H1 (cell line): ENCODE data around the gene INTS1. TPM values are rescaled to one million over a fixed set of nuclear protein-coding genes. Genes with fewer than 3 reads are reported as not detected.

ENCODE experiments used
- CTCF ChIA-PET: fragments of 300-600 bp; sonication (Branson Sonifier 250); formaldehyde crosslinking; loops from one replicate; lab custom pipeline; 2021; ENCODE audit not compliant: partially characterized antibody; lab: Charles Lee
- POLR2A ChIA-PET: fragments of 300-600 bp; sonication (Branson Sonifier 250); formaldehyde crosslinking; loops from one replicate; lab custom pipeline; 2021; ENCODE audit warnings: inconsistent platforms; ENCODE audit not compliant: partially characterized antibody; lab: Charles Lee
- DNase-seq, 2 experiments: peaks; one replicate each; pipeline versions ENCODE4 v3.0.0 to v3.0.0-alpha.2; 2010 to 2022; ENCODE audit warnings: low spot score in 2 of 2, low read depth in 1 of 2, mixed read lengths in 1 of 2
- FAIRE-seq: peaks from 2 replicates; lab custom pipeline; 2011; peaks lifted over from hg19 to GRCh38; lab: Jason Lieb, UNC
- H2AFZ ChIP-seq: 2 replicates; pipeline ENCODE4 v1.8.1; 2012; ENCODE audit warnings: low read length, inconsistent platforms
- H2AK5ac ChIP-seq: 2 replicates; pipeline ENCODE4 v1.6.1; 2013; ENCODE audit warnings: low read depth, low read length
- H2BK120ac ChIP-seq: replicated peaks from 2 replicates; pipeline ENCODE3; 2013; ENCODE audit warnings: low read depth, low read length, inconsistent platforms
- H2BK12ac ChIP-seq: 2 replicates; pipeline ENCODE4 v1.6.1; 2013; ENCODE audit warnings: low read depth, low read length
- H2BK15ac ChIP-seq: 2 replicates; pipeline ENCODE4 v1.6.1; 2013; ENCODE audit warnings: low read length
- H2BK20ac ChIP-seq: 2 replicates; pipeline ENCODE4 v1.6.1; 2013; ENCODE audit warnings: low read length
- H2BK5ac ChIP-seq: 2 replicates; pipeline ENCODE4 v1.6.1; 2013; ENCODE audit warnings: low read depth, low read length
- H3K14ac ChIP-seq: 2 replicates; pipeline ENCODE4 v1.6.1; 2013; ENCODE audit warnings: inconsistent platforms; ENCODE audit not compliant: insufficient read length
- H3K18ac ChIP-seq: 2 replicates; pipeline ENCODE4 v1.6.1; 2013; ENCODE audit warnings: low read length; ENCODE audit errors: extremely low read depth
- H3K23ac ChIP-seq: 2 replicates; pipeline ENCODE4 v1.6.1; 2013; ENCODE audit warnings: inconsistent platforms; ENCODE audit not compliant: insufficient read length
- H3K23me2 ChIP-seq: 2 replicates; pipeline ENCODE4 v1.6.1; 2013; ENCODE audit warnings: low read depth, low read length
- H3K27ac ChIP-seq: 2 replicates; pipeline ENCODE4 v1.6.1; 2011; ENCODE audit warnings: low read depth, low read length, inconsistent platforms
- H3K27me3 ChIP-seq, 4 experiments: replicated peaks in 1 of 4; 1 replicate in 1 of 4; 2 replicates in 3 of 4; pipeline versions ENCODE4 v1.6.1 to v1.8.1; 2011 to 2013; ENCODE audit warnings: low read length in 3 of 4, mild to moderate bottlenecking in 3 of 4, inconsistent platforms in 2 of 4, mixed read lengths in 2 of 4, moderate library complexity in 1 of 4; ENCODE audit not compliant: control insufficient read depth in 3 of 4, insufficient read depth in 3 of 4; ENCODE audit errors: extremely low read depth in 1 of 4
- H3K36me3 ChIP-seq, 4 experiments: 2 replicates each; pipeline versions ENCODE4 v1.6.1 to v1.8.1; 2011 to 2013; ENCODE audit warnings: mild to moderate bottlenecking in 4 of 4, low read length in 3 of 4, moderate library complexity in 2 of 4, control low read depth in 1 of 4, inconsistent platforms in 1 of 4; ENCODE audit not compliant: insufficient read depth in 4 of 4, control insufficient read depth in 2 of 4
- H3K4ac ChIP-seq: replicated peaks from 2 replicates; pipeline ENCODE3; 2013; ENCODE audit warnings: low read length, low read depth, mixed read lengths, inconsistent platforms; ENCODE audit not compliant: insufficient read length
- H3K4me1 ChIP-seq, 4 experiments: replicated peaks in 1 of 4; 1 replicate in 1 of 4; 2 replicates in 3 of 4; pipeline versions ENCODE4 v1.6.1 to v1.8.1; 2011 to 2013; ENCODE audit warnings: low read length in 3 of 4, inconsistent platforms in 2 of 4, mixed read lengths in 1 of 4; ENCODE audit not compliant: insufficient read depth in 4 of 4, control insufficient read depth in 3 of 4
- H3K4me2 ChIP-seq, 2 experiments: 2 replicates each; pipeline versions ENCODE4 v1.6.1 to v1.8.1; 2011 to 2013; ENCODE audit warnings: low read depth in 2 of 2, low read length in 2 of 2, control low read depth in 1 of 2, inconsistent platforms in 1 of 2, mild to moderate bottlenecking in 1 of 2; ENCODE audit not compliant: insufficient read depth in 1 of 2
- H3K4me3 ChIP-seq, 4 experiments: fragments of 200-600, 300-600 bp in 1 of 4; sonication (generic), shearing (Covaris generic), sonication (Bioruptor Twin) in 1 of 4; 2 replicates each; pipeline versions ENCODE4 v1.5.1 to v1.8.1; 2011 to 2016; ENCODE audit warnings: low read length in 4 of 4, low read depth in 3 of 4, control low read depth in 2 of 4, inconsistent platforms in 2 of 4, mild to moderate bottlenecking in 2 of 4, mixed read lengths in 1 of 4, moderate library complexity in 1 of 4; ENCODE audit not compliant: insufficient read depth in 2 of 4; ENCODE audit errors: extremely low read depth in 1 of 4
- H3K56ac ChIP-seq: replicated peaks from 2 replicates; pipeline ENCODE3; 2013; ENCODE audit warnings: low read depth, mild to moderate bottlenecking, mixed read lengths, low read length, inconsistent platforms; ENCODE audit not compliant: insufficient read length
- H3K79me1 ChIP-seq: 2 replicates; pipeline ENCODE4 v1.6.1; 2013; ENCODE audit warnings: low read depth, low read length, control low read depth
- H3K79me2 ChIP-seq, 2 experiments: 2 replicates each; pipeline versions ENCODE4 v1.6.1 to v1.8.1; 2012 to 2013; ENCODE audit warnings: low read length in 2 of 2, mild to moderate bottlenecking in 2 of 2, inconsistent platforms in 1 of 2; ENCODE audit not compliant: insufficient read depth in 2 of 2, control insufficient read depth in 1 of 2
- H3K9ac ChIP-seq, 4 experiments: replicated peaks in 1 of 4; 1 replicate in 1 of 4; 2 replicates in 3 of 4; pipeline versions ENCODE4 v1.6.1 to v1.8.1; 2011 to 2013; ENCODE audit warnings: low read depth in 3 of 4, low read length in 3 of 4, control low read depth in 2 of 4, mild to moderate bottlenecking in 2 of 4, moderate library complexity in 2 of 4, inconsistent platforms in 1 of 4; ENCODE audit errors: extremely low read depth in 1 of 4
- H3K9me3 ChIP-seq, 2 experiments: 2 replicates each; pipeline versions ENCODE4 v1.6.1 to v1.8.1; 2012 to 2013; ENCODE audit warnings: mild to moderate bottlenecking in 2 of 2, moderate library complexity in 2 of 2, control low read depth in 1 of 2, inconsistent platforms in 1 of 2, low read depth in 1 of 2, low read length in 1 of 2, mixed read lengths in 1 of 2; ENCODE audit not compliant: insufficient read depth in 2 of 2
- H4K20me1 ChIP-seq, 2 experiments: replicated peaks in 1 of 2; 2 replicates each; pipeline versions ENCODE3 to v1.8.1; 2011 to 2013; ENCODE audit warnings: inconsistent platforms in 2 of 2, low read length in 2 of 2, mild to moderate bottlenecking in 1 of 2; ENCODE audit not compliant: insufficient read depth in 2 of 2, control insufficient read depth in 1 of 2
- H4K5ac ChIP-seq: 2 replicates; pipeline ENCODE4 v1.6.1; 2013; ENCODE audit warnings: low read length, low read depth, mixed read lengths, inconsistent platforms; ENCODE audit not compliant: insufficient read length
- H4K8ac ChIP-seq: 2 replicates; pipeline ENCODE4 v1.8.0; 2013; ENCODE audit warnings: mild to moderate bottlenecking, moderate library complexity, low read length, inconsistent platforms; ENCODE audit not compliant: insufficient read depth; ENCODE audit errors: extremely low read depth
- H4K91ac ChIP-seq: replicated peaks from 2 replicates; pipeline ENCODE3; 2013; ENCODE audit warnings: low read length, mixed read lengths, inconsistent platforms; ENCODE audit not compliant: insufficient read length
- CBX8 ChIP-seq: fragments of 300-800, 300-1000 bp; sonication (generic); IDR thresholded peaks from 2 replicates; pipeline ENCODE4 v1.7.1; 2016; ENCODE audit warnings: low read depth, low read length, borderline replicate concordance
- GABPA ChIP-seq: IDR thresholded peaks from 2 replicates; pipeline ENCODE4 v1.6.1; 2011; ENCODE audit warnings: mild to moderate bottlenecking, low read length, moderate library complexity, borderline replicate concordance; ENCODE audit not compliant: insufficient read depth
- JUND ChIP-seq: IDR thresholded peaks from 2 replicates; pipeline ENCODE4 v1.6.1; 2011; ENCODE audit warnings: mild to moderate bottlenecking, improper control_type of control experiment, low read length
- KDM1A ChIP-seq: fragments of 200-600, 300-600 bp; sonication (generic); IDR thresholded peaks from 2 replicates; pipeline ENCODE4 v1.7.1; 2016; ENCODE audit warnings: mild to moderate bottlenecking, low read length, borderline replicate concordance
- POLR2A ChIP-seq, 2 experiments: IDR thresholded peaks; 1 replicate in 1 of 2; 2 replicates in 1 of 2; pipeline ENCODE4 v1.6.1; 2011; ENCODE audit warnings: low read depth in 2 of 2, low read length in 2 of 2, mild to moderate bottlenecking in 2 of 2; ENCODE audit errors: control extremely low read depth in 1 of 2
- POLR2AphosphoS5 ChIP-seq: IDR thresholded peaks from 2 replicates; pipeline ENCODE4 v1.6.1; 2011; ENCODE audit warnings: low read depth, low read length
- TEAD4 ChIP-seq: IDR thresholded peaks from 2 replicates; pipeline ENCODE4 v1.6.1; 2012; ENCODE audit warnings: low read depth, low read length, inconsistent platforms, mixed read lengths
- WGBS, 2 experiments: shearing (Covaris generic) in 1 of 2; methylation state at CpG; one replicate each; pipeline versions ENCODE4 v1.1.6 to v1.1.7; 2013 to 2015; ENCODE audit warnings: low lambda C conversion rate in 2 of 2, mixed read lengths in 2 of 2, inconsistent platforms in 1 of 2, low coverage in 1 of 2, missing lambda C conversion rate in 1 of 2; ENCODE audit not compliant: insufficient replicate concordance in 2 of 2, insufficient coverage in 1 of 2, insufficient read length in 1 of 2; ENCODE audit errors: extremely low coverage in 1 of 2, missing lambda C conversion rate in 1 of 2; 5-methylcytosine and 5-hydroxymethylcytosine counted together
- polyA plus RNA-seq, 7 experiments: library from polyadenylated mRNA; depleted of rRNA in 3 of 7; stranded (reverse) in 5 of 7; unstranded in 2 of 7; fragments of >200 nt in 5 of 7; fragments of 200-250 nt in 2 of 7; gene quantifications; 1 replicate in 5 of 7; 2 replicates in 1 of 7; 4 replicates in 1 of 7; pipeline versions ENCODE4 v1.2.1 to v1.2.3, GENCODE V29; 2011 to 2013; ENCODE audit warnings: missing spikeins in 2 of 7, mixed read lengths in 2 of 7
- total RNA-seq: library from RNA; stranded (reverse); fragmentation: NEBNext Ultra II Directional; extraction: Animal tissue kit (Norgen Biotek cat#: 25700); gene quantifications from 2 replicates; pipeline ENCODE4 v1.2.1, GENCODE V29; 2021

The INTS1 gene
- total and polyA plus RNA-seq, 2 of the 8 experiments (the other 6 are each of a cell fraction or from before 2014, with no cell fraction given): 76.9 to 104 TPM

- Histone ChIP-seq H4K20me1 (peaks cover 0 to 3% of the 10 kb centered on the region in 2 experiments), H2BK20ac (no peak overlapping the region), H3K56ac (no peak overlapping the region), H3K79me2 (no peaks in the 10 kb centered on the region), H3K14ac (no peak overlapping the region), H3K23ac (no peak overlapping the region), H2BK15ac (no peak overlapping the region), H3K27me3 (no peaks in the 10 kb centered on the region), H3K4me2 (no peak overlapping the region), H3K9me3 (no peaks in the 10 kb centered on the region), H4K91ac (no peak overlapping the region), H3K23me2 (no peaks in the 10 kb centered on the region), H2BK120ac (no peak overlapping the region), H2AFZ (no peak overlapping the region), H2AK5ac (no peak overlapping the region), H3K4ac (no peak overlapping the region), H2BK5ac (no peak overlapping the region), H2BK12ac (no peak overlapping the region), H3K79me1 (no peaks in the 10 kb centered on the region), H4K5ac (no peak overlapping the region), H4K8ac (no peak overlapping the region), H3K36me3 (no peaks in the 10 kb centered on the region), H3K9ac (no peak overlapping the region), H3K4me3 (no peak overlapping the region), H3K27ac (no peak overlapping the region), H3K18ac (no peak overlapping the region)
- ChIA-PET POLR2A (interaction anchor here (0.9 to 2.1 kb wide), 2 partner anchors 12 to 23 kb away, joined by 4 to 7 read pairs; no protein-coding TSS in a partner anchor), CTCF (interaction anchor here (1.0 to 1.5 kb wide), 2 partner anchors 8 to 10 kb away, joined by 3 to 4 read pairs; no protein-coding TSS in a partner anchor)
- DNase-seq (no peak), FAIRE-seq (no peak)
- WGBS, 2 experiments: 96% methylated on average over 7 of the region's 7 CpGs; no CpG with 5 or more reads in 1 of the 2 experiments
- TF ChIP-seq POLR2A (IDR thresholded peaks at IDR 0.05; ENCODE audit: control extremely low read depth in 1 of 2, low read depth in 2 of 2, low read length in 2 of 2) (no peak), KDM1A (no peak), POLR2AphosphoS5 (no peak), CBX8 (no peak), GABPA (no peak), JUND (no peak), TEAD4 (no peak)
- TF ChIP-seq, all 59 proteins: peak for 0
- H3K4me1 ChIP-seq: peaks cover 0 to 14% (median 10%) of the 10 kb centered on the region in 4 experiments; a peak in 6 of 7 replicates
These were observed 48.0 kb upstream of the INTS1 start for GRCh38 chr7:1552200-1552599.
